ENCODE measurements around the gene PPP1R3G.

Gene PPP1R3G

DNA sequence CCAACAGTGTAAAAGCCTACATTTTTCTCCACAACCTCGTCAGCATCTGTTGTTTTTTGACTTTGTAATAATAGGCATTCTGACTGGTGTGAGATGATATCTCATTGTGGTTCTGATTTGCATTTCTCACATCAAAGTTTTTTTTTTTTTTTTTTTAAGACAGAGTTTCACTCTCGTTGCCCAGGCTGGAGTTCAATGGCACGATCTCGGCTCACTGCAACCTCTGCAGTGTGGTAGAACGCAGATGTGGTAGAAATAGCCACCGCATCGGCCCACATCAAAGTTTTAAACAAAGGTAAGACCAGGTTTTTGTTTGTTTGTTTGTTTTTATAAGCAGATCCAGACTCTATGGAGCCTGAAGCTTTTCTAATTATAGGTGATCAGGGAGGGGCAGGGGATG, 12.7 kb upstream of the PPP1R3G start:
- DNase-seq (ENCODE audit: low read depth in 2 of 2) = no peak

DNA sequence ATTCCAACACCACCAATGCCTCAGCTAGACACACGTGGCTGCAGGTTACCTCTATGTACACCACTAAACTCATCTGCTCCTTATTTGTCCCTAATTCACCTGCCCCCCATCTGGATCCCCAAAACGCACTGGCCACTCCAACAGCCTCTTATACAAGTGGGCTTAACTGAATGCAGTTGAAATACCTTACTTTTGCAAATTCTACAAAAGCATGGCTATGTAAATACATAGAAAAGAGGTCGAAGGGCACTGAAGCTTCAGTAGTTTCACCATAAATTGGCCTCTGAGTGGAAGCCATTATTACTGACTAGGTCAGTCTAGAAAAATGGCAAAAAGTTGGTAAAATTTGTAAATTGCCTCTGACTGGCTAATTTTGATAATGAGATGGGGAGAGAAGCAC, 11.1 kb upstream of the PPP1R3G start:
- no peak for DNase-seq (ENCODE audit: low read depth in 2 of 2)

DNA sequence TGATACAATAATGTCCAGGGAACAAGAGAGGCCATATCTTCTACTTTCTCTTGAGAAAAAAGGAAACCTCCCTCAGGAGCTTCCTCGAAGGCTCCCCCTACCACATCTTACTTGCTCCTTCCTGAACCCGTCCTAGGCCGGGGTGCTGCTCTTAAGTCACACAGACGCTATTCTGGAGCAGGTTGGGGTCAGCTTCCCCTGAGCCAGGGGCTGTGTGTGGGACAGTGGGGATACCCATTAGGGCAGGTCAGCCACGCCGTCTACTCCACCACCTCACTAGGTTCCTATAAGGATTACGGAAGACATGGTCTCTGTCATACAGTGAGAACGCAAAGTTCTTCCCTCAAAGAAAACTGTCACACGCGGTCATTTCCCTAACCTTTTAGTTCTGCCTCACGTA, 8.2 kb upstream of the PPP1R3G start:
- no peak for DNase-seq (ENCODE audit: low read depth in 2 of 2)

DNA sequence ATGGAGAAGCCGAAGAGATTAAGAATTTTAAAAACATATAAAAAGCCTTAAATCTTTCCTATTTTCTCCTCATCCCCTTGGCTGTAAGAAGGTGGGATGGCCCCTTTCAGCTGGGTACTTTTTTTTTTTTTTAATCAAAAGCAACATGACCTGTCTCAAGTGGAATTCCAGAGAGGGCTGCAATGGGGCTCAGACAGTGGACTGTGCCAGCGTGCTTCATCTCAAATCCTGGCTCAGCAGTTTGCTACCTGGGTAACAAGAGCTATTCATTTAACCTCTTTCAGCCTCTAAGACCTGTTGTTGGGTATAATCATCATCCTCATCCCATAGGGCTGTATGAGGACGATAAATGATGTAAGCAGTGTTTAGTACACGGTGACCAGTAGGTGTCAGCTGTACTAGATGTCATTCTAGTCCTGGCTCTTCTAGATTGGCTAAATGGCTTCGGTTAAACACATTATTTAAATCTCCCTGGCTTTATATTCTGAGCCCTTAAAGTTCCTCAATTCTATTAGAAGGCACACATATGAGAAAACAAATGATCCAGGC, 6.9 kb upstream of the PPP1R3G start:
- DNase-seq (ENCODE audit: low read depth in 2 of 2) = no peak

DNA sequence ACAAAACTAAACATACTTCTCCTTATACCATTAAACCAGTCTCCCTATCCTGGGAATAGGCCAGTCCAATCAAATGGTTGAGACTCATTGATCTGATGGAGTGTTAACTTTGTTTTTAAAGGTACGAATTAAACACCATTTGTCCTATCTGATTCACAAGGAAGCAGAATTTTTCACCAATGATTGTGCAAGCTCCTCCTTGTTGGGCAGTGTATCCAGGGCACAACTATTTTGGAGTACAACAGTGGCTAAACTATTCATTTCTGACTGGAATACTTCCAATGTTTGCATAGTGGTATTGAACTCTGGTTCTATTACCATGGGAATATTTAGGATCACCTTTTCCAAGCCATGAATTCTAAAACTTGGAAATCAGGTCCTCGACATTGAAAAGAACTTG, 5.4 kb upstream of the PPP1R3G start:
- no peak for DNase-seq (ENCODE audit: low read depth in 2 of 2)

DNA sequence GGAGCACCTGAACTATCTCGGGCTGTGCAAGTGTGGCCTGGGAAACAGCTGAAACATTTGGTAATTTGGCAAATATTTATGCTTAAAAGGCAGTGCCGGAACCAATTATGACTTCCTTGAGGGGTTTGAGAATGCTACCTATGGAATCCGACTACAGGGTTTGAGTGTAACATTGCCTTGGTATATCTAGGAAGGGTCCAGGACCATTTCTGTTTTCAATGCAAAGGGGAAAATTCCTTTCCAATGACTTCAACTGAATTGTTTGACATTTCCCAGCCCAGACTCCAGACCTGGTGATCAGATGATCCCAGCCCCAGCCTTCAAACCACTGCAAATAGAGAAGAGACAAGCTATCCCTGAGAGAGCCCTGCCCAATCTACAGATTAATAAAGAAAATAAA, 4.6 kb upstream of the PPP1R3G start:
- DNase-seq (ENCODE audit: low read depth in 2 of 2) = no peak

DNA sequence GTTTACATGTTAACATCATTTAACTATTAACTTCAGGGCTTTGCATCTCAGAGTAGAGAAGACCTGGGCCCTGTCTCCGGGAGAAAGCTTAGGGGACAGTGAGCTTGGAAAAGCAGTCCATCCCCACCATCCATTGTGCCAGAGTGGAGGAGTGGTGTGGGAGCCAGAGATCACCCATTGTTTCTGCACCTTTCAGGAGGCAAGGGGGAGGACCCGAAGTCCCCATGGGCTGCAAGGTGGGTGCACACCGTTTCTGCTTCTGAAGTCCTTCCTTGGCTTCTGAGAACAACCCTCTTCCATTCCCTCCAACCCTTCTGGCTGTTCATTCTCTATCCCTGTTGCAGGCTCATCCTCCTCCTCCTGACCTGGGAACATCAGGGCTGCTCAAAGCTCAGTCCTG, 4.0 kb upstream of the PPP1R3G start:
- no peak for DNase-seq (ENCODE audit: low read depth in 2 of 2)

DNA sequence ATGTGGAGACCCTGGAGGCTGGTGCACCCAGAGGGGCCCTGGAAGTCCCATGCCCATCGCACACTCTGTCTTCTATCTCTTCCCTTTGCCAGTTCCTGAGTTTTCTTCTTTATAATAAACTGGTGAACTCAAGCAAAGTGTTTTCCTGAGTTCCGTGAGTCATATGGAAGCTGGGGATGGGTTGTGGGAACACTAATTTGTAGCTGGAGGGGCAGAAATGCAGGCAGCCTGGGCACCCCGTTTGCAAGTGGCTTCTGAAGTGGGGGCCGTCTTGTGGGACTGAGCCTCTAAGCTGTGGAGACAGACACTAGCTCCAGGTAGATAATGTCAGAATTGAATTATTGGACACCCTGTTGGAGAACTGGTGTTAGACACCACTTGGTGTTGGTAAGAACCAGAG, 3.2 kb upstream of the PPP1R3G start:
- DNase-seq (ENCODE audit: low read depth in 2 of 2) = no peak

DNA sequence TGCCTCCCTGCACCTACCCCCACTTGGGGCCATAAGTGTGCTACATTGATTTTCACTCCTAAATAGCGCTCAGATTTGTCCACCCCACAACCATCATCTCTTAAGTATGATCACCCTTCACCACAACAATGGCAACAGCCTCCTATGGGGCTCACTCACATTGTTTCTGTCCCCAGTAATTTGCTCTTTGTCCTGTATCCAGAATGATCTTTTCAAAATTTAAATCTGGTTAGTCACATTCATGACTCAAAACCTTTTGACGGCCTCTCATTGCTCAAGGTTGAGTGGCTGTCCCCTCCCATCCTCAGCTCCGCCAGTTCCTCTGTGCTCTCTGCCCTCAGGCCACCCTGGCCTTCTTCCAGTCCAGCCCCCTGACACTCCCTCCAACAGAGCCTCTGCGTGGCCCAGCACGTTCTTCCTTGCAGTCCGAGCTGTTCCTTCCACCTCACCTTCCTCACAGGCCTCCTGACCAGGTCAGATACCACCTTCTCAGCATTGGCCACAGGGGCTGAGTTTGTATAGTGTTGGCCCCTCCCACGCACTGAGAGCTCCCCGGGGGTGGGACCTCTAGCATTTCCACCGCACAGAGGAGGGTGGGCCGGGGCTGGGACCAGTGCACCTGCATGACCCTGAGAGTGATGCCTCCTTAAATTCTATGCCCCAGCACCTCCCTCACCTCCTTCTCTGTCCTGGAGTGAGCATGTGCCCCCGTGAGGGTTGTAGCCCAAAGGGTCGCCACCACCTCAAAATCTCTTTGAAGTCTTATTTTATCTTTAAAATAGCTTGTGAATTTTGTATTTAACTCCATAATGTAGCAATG, 2.4 kb upstream of the PPP1R3G start:
- DNase-seq (ENCODE audit: low read depth in 2 of 2) = no peak

DNA sequence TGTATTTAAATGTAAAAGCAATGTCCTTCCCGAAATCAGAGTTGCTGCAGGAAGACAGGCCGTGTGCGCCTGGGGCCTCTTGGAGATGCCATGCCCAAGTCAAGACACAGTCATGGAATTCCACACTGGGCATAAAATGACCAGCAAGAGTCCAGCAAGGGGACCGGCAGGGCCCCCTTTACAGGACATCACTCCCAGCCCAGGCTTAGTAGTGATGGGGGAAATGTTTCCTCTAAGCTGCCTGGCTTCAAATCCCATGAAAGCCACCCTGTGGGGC, 1.9 kb upstream of the PPP1R3G start:
- DNase-seq (ENCODE audit: low read depth in 2 of 2) = no peak

DNA sequence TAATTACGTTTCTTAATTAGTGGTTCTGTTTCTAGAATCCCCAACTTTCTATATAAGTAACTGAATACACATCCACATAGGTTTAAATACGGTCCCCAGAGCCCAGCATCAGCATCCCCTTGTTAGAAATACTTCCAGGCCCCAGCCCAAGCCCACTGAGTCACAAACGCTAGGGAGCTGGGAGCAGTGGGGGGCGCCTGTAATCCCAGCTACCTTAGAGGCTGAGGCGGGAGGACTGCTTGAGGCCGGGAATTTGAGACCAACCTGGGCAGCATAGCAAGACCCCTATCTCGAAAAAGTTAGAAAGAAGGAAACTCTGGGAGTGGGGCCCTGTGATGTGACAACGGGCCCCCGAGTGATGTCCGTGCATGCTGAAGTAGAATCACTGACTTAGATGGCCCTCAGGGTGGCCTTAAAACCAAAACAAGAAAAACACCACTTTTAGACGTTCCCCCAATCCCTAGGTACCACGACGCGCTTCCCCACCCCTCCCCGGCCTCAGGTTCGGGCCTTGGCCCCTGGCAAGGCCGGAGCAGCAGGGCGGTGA, 1.3 kb upstream of the PPP1R3G start:
- no peak for DNase-seq (ENCODE audit: low read depth in 2 of 2)

DNA sequence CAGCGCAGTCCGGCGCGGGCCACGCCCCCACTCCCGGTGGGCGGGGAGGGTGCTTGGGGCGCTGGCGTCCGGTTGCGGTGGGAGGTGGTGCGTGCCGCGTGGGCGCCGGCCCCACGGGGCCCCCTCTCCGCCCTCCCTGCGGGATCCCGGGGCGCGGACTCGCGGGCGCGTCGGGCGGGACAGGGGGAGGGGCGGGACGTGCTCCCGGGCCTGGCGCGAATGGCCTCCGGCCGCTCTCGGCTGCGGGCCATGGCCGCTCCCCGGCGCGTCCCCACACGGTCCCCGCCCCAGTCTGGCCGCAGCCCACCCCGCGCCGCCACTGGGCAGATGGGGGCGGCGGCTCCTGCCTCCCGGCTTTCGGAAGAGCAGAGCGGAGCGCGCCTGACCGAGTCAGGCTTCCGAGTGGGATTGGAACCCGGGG, 771 bp upstream of the PPP1R3G start:
- no peak for DNase-seq (ENCODE audit: low read depth in 2 of 2)

DNA sequence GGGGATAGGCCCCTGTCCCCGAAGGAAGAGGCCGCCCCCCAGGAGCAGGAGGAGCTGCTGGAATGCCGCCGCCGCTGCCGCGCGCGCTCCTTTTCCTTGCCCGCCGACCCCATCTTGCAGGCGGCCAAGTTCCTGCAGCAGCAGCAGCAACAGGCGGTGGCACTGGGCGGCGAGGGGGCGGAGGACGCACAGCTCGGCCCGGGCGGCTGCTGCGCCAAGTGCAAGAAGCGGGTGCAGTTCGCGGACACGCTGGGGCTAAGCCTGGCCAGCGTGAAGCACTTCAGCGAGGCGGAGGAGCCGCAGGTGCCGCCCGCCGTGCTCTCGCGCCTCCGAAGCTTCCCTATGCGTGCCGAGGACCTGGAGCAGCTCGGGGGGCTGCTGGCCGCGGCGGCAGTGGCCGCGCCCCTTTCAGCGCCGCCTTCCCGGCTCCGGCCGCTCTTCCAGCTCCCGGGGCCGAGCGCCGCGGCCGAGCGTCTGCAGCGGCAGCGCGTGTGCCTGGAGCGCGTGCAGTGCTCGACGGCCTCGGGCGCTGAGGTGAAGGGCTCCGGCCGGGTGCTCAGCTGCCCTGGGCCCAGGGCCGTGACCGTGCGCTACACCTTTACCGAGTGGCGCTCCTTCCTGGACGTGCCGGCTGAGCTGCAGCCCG, 630 bp downstream of the PPP1R3G start:
- DNase-seq (ENCODE audit: low read depth in 2 of 2) = no peak

DNA sequence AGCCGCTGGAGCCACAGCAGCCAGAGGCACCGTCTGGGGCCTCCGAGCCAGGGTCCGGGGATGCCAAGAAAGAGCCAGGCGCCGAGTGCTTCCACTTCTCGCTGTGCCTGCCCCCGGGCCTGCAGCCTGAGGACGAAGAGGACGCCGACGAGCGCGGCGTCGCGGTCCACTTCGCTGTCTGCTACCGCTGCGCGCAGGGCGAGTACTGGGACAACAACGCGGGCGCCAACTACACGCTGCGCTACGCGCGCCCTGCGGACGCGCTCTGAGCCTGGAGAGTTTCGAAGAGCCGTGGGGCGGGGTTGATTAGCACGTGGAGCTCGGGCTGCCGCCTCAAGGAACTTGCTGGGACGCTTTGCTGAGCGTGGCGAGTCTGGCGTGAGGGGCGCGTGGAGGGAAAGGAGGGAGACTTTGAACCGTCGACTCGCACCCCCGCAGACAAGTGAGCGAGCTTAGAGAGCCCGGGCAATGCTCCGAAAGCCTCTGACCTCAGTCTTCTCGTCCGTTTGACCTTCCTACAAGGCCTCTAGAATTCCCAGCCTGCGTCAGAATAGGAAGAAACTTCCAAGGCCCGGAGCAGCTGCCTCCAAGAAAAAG, 1.3 kb downstream of the PPP1R3G start:
- no peak for DNase-seq (ENCODE audit: low read depth in 2 of 2)

DNA sequence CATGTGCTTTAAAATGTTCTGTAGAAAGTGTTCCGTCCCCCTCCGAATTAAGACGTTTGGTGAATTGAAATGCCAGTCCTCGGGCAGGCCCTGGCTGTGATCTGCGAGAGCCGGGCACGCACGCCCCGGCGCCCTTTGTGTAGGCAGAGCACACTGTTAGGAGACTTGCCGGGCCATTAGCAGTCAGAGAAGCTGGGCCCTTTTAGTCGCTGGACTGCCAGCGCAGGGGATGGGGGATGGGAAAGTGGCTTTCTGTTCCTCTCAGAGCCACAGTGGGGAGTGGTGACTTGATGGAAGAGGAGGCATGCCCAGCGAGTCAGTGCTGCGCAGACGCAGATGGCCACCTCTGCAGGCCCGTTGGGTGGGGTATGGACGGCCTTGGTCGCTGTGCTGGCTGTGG, 2.2 kb downstream of the PPP1R3G start:
- no peak for DNase-seq (ENCODE audit: low read depth in 2 of 2)

DNA sequence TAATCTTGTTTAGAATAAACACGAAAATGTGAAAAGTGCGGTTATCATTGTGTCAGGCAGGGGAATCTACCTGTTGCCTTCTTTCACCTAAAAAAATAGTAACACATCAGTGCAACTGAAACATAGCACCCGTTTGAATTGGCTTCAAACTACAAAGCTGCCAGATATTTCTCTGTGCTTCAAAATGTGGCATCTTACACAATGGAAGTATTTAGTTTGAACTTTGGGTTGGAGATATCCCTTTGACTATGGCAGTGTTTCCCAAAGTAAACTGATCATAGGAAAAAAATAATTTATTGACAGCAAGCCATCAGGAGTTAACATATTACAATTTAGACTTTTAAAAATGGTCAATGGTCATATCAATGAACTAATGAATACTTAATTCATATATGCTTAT, 3.6 kb downstream of the PPP1R3G start:
- DNase-seq (ENCODE audit: low read depth in 2 of 2) = no peak

DNA sequence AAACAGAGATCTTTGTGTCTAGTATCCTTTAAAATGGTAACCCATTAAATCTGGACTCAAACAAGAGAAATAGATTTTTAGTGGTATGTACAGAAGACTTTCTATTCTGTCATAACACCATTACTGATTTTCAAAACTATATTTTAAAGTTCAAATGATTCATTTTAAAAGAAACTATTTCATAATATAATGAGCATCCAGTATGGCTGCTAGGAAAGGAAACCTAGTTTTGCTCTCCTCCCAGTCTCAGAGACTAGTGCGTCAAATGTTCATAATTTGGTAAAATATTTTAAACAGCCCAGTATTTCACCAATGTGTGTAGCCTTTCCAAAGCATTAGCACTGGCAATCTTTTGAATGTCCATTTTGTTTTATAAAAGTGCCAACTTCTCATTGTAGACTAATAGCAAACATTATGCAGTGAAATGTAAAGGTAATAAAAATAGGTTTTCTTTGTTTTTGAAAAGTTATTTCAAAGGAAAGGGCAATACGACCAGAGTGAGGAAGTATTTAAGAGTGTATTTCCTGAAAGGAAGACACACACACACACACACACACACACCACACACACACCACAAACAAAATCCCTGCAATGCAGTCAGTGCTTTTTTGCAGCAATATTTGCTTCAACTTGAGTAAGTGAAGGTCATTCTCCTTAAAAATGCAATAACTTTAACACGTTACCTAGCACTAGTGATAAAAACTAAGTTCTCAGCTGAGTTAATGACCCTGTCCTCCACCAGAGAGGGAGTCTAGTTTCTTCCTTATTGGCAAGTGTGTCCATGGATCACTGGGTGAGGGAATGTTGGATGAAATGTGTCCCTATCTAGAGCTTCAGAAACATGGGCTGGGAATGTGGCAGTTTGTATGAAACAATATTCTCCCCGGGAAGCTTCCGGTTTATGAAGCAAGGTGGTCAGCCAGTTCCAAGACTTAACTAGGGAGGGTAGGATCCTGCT, 4.6 kb downstream of the PPP1R3G start:
- DNase-seq (ENCODE audit: low read depth in 2 of 2) = no peak

DNA sequence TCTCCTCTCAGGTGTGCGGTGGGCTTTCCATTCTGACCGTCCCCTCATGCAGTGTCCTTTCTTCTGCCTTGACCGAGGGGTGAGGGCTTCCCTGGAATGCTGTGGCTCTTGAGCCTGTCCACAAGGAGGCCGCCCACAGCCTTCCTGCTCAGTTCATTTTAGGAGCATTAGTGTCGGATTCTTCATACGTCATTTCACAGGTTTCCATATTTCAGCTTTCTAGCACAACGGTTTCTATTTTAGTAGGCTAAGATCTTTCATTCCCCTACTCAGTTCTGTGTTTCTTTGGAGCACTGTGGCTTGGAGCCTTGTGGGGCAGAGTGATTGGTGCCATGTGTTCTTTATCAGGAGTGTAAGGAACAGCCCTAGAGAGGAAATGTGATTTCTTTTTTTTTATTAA, 5.5 kb downstream of the PPP1R3G start:
- DNase-seq (ENCODE audit: low read depth in 2 of 2) = no peak

DNA sequence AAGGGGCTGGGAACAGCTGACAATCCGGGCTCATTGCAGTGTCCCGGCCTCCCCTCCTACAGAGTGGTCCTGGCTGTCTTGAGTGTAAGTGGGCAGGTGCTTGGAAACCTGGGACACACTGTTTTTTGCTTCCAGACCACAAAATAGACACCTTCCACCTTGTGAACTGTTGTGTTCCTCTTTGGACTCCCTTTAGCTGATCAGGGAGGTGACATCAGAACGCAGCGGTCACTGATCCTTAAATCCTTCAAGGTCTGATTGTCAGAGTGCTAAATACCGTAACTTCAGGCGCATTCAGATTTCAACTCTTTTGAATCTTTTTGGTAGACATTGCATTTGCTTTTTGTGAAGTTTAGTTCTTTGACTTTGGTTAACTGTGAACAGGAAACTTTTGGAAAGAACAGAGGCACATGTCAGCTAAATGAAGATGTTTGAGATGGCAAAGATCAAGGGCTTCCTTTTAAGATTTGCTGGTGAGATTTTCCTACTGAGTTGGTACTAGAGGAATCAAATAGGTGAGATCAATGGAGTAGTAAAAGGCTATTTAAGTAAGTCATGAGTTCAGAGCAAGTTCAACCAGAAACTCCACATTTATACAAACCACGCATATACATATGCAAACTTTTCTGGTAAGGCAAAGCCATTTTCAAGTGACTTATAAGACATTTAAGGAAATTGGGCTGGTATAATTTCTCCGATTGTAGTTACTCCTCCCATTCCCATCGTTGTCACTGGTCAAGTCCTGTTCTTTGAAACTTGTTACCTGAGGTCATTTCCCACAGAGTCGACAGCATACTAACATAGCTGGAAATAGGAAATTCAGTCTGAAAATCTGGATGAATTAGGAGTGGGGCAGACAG, 6.3 kb downstream of the PPP1R3G start:
- DNase-seq (ENCODE audit: low read depth in 2 of 2) = no peak

DNA sequence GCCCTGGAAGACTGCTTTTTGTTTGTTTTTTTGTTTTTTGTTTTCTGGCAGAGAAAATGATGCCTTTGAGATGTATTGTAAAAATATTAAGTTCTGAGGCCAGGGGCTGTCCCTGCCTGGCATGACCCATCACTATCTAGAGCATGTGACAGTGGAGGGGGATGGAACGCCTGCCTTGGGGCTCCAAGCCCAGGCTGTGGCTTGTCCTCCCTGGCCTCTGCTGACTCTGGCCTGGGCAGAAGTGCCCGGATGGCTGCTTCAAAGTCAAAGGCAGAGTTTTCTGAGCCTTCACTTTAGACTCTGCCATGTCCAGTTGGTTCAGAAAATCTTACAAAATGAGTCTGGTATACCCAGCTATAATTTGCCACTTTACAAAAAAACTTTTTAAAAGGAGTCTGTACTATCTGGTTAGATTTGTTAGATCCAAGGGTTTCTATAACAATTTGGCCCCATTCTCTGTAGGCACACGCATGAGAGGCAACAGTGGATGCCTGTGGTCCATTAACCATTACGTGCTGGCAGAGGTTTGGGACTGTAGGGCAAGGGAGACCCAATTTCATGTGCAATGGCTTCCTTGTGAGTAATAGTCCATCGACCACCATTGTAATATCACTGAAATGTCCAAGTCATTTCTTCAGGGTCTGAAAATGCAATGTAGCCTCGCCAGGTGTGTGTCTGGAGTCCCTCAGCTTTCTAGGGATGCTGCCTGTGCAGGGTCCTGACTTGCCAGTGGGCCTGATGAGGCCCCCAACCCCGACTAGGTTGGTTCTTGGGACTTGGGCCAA, 8.3 kb downstream of the PPP1R3G start:
- no peak for DNase-seq (ENCODE audit: low read depth in 2 of 2)

Data from stimulated activated CD8-positive, alpha-beta memory T cell treated with anti-CD3 and anti-CD28 coated beads, Interleukin-15, amount 100 ng/mL, for 4 hours (primary cell).